Activated effector memory CD4-positive, alpha-beta T cell treated with Interleukin-2 at 50 U/mL for 16 hours (primary cell): ENCODE results near the gene PACS1.
A peak's percentile ranks its signal among the peaks of the same experiment; 100 is the strongest.

Experiments used
- DNase-seq: peaks from one replicate; pipeline ENCODE4 v3.0.0-alpha.2; 2020

The PACS1 gene

GRCh38 chr11:66189031-66189745 lies 119.1 kb downstream of the PACS1 start:
- DNase-seq: no peak

GRCh38 chr11:66190786-66191185 lies 120.7 kb downstream of the PACS1 start:
- no peak for DNase-seq

GRCh38 chr11:66192181-66192863 lies 122.2 kb downstream of the PACS1 start:
- no peak for DNase-seq

GRCh38 chr11:66194391-66194790 lies 124.3 kb downstream of the PACS1 start:
- no peak for DNase-seq

- no peak for DNase-seq
These were observed 125.8 kb downstream of the PACS1 start for GRCh38 chr11:66195867-66196266.

- DNase-seq: no peak
These were observed 133.8 kb downstream of the PACS1 start for GRCh38 chr11:66203847-66204246.

GRCh38 chr11:66204412-66204811 lies 134.3 kb downstream of the PACS1 start:
- DNase-seq: no peak

GRCh38 chr11:66207816-66208215 lies 137.7 kb downstream of the PACS1 start:
- DNase-seq: no peak

- DNase-seq: no peak
These were observed 141.0 kb downstream of the PACS1 start for GRCh38 chr11:66211100-66211499.

GRCh38 chr11:66216911-66217310 lies 146.8 kb downstream of the PACS1 start:
- no peak for DNase-seq

GRCh38 chr11:66218036-66218435 lies 148.0 kb downstream of the PACS1 start:
- no peak for DNase-seq

GRCh38 chr11:66218846-66219620 lies 149.0 kb downstream of the PACS1 start:
- no peak for DNase-seq

- no peak for DNase-seq
These were observed 149.9 kb downstream of the PACS1 start for GRCh38 chr11:66219846-66220565.

GRCh38 chr11:66220566-66220935 lies 150.5 kb downstream of the PACS1 start:
- DNase-seq: no peak

GRCh38 chr11:66221012-66221411 lies 150.9 kb downstream of the PACS1 start:
- DNase-seq: no peak

GRCh38 chr11:66221726-66222236 lies 151.7 kb downstream of the PACS1 start:
- no peak for DNase-seq

GRCh38 chr11:66222358-66223149 lies 152.5 kb downstream of the PACS1 start:
- DNase-seq: peak; percentile 86

- no peak for DNase-seq
These were observed 154.3 kb downstream of the PACS1 start for GRCh38 chr11:66224226-66224855.

GRCh38 chr11:66225066-66225465 lies 155.0 kb downstream of the PACS1 start:
- no peak for DNase-seq

- no peak for DNase-seq
These were observed 156.0 kb downstream of the PACS1 start for GRCh38 chr11:66226101-66226500.

GRCh38 chr11:66227700-66228099 lies 157.6 kb downstream of the PACS1 start:
- DNase-seq: no peak

GRCh38 chr11:66228521-66228920 lies 158.4 kb downstream of the PACS1 start:
- DNase-seq: no peak
